GM21360 (cell line): ENCODE measurements around the gene NPIPA7.
"Not testable (repeated sequence)": the region's sequence is repeated elsewhere in the genome, so short reads cannot be mapped to it uniquely, and the experiment has no call there.

Experiments
- ATAC-seq: cut with Tn5 transposase; IDR thresholded peaks from one replicate; pipeline ENCODE4 v1.9.1; 2021; ENCODE audit warnings: mild to moderate bottlenecking, moderate library complexity; ENCODE audit not compliant: unreplicated experiment

The NPIPA7 gene

GRCh38 chr16:16378840-16379239, at the start of gene NPIPA7:
Gene NPIPA7 (plus strand): TSS chr16:16379140. CDS start chr16:16379245, 105 bp downstream.
- not testable (repeated sequence) for ATAC-seq

- not testable (repeated sequence) for ATAC-seq
Observed at GRCh38 chr16:16331466-16331865, 47.5 kb upstream of the NPIPA7 start.

- not testable (repeated sequence) for ATAC-seq
Observed at GRCh38 chr16:16357556-16357955, 21.4 kb upstream of the NPIPA7 start.

- not testable (repeated sequence) for ATAC-seq
Observed at GRCh38 chr16:16358539-16359240, 20.2 kb upstream of the NPIPA7 start.

- not testable (repeated sequence) for ATAC-seq
Observed at GRCh38 chr16:16363595-16363994, 15.3 kb upstream of the NPIPA7 start.

DNA sequence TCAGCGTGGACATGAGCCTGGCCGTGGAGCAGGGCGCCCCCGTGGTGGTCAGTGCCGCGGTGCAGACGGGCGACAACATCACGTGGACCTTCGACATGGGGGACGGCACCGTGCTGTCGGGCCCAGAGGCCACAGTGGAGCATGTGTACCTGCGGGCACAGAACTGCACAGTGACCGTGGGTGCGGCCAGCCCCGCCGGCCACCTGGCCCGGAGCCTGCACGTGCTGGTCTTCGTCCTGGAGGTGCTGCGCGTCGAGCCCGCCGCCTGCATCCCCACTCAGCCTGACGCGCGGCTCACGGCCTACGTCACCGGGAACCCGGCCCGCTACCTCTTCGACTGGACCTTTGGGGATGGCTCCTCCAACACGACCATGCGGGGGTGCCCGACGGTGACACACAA, 14.8 kb upstream of the NPIPA7 start:
- ATAC-seq: not testable (repeated sequence)

GRCh38 chr16:16364701-16365100, 14.2 kb upstream of the NPIPA7 start:
- not testable (repeated sequence) for ATAC-seq

DNA sequence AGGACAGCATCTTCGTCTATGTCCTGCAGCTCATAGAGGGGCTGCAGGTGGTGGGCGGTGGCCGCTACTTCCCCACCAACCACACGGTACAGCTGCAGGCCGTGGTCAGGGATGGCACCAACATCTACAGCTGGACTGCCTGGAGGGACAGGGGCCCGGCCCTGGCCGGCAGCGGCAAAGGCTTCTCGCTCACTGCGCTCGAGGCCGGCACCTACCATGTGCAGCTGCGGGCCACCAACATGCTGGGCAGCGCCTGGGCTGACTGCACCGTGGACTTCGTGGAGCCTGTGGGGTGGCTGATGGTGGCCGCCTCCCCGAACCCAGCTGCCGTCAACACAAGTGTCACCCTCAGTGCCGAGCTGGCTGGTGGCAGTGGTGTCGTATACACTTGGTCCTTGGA, 13.6 kb upstream of the NPIPA7 start:
- not testable (repeated sequence) for ATAC-seq

DNA sequence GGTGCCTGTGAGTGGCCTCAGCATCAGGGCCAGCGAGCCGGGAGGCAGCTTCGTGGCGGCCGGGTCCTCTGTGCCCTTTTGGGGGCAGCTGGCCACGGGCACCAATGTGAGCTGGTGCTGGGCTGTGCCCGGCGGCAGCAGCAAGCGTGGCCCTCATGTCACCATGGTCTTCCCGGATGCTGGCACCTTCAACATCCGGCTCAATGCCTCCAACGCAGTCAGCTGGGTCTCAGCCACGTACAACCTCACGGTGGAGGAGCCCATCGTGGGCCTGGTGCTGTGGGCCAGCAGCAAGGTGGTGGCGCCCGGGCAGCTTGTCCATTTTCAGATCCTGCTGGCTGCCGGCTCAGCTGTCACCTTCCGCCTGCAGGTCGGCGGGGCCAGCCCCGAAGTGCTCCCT, 13.1 kb upstream of the NPIPA7 start:
- not testable (repeated sequence) for ATAC-seq

GRCh38 chr16:16366552-16367284, 12.2 kb upstream of the NPIPA7 start:
- ATAC-seq: not testable (repeated sequence)

GRCh38 chr16:16367285-16367628, 11.7 kb upstream of the NPIPA7 start:
- not testable (repeated sequence) for ATAC-seq

GRCh38 chr16:16369081-16369856, 9.7 kb upstream of the NPIPA7 start:
- ATAC-seq: not testable (repeated sequence)

DNA sequence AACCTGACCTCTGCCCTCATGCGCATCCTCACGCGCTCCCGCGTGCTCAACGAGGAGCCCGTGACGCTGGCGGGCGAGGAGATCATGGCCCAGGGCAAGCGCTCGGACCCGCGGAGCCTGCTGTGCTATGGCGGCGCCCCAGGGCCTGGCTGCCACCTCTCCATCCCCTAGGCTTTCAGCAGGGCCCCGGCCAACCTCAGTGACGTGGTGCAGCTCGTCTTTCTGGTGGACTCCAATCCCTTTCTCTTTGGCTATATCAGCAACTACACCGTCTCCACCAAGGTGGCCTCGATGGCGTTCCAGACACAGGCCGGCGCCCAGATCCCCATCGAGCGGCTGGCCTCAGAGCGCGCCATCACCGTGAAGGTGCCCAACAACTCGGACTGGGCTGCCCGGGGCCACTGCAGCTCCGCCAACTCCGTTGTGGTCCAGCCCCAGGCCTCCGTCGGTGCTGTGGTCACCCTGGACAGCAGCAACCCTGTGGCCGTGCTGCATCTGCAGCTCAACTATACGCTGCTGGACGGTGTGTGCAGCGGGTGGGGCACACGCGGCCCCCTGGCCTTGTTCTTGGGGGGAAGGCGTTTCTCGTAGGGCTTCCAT, 7.7 kb upstream of the NPIPA7 start:
- not testable (repeated sequence) for ATAC-seq

DNA sequence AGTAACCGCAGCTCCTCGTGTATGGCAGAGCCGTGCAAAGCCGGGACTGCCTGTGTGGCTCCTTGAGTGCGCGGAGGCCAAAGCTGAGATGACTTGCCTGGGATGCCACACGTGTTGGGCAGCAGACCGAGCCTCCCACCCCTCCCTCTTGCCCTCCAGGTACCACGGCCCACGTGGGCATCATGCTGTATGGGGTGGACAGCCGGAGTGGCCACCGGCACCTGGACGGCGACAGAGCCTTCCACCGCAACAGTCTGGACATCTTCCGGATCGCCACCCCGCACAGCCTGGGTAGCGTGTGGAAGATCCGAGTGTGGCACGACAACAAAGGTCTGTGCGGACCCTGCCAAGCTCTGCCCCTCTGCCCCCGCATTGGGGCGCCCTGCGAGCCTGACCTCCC, 4.7 kb upstream of the NPIPA7 start:
- ATAC-seq: not testable (repeated sequence)

DNA sequence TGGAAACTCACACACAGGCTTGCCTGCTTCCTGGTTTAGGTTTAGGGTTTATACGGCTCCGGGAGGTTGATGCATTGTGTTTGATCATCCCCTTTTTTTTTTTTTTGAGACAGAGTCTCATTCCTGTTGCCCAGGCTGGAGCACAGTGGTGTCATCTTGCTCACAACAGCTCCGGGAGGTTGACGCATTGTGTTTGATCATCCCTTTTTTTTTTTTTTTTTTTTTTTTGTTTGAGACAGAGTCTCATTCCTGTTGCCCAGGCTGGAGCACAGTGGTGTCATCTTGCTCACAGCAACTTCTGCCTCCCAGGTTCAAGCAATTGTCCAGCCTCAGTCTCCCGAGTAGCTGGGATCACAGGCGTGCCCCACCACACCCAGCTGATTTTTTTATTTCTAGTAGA, 20.7 kb downstream of the NPIPA7 start:
- ATAC-seq: not testable (repeated sequence)

- ATAC-seq: not testable (repeated sequence)
Observed at GRCh38 chr16:16402333-16402732, 23.4 kb downstream of the NPIPA7 start.

- not testable (repeated sequence) for ATAC-seq
Observed at GRCh38 chr16:16404283-16404682, 25.3 kb downstream of the NPIPA7 start.

GRCh38 chr16:16405421-16405820, 26.5 kb downstream of the NPIPA7 start:
- ATAC-seq: not testable (repeated sequence)

DNA sequence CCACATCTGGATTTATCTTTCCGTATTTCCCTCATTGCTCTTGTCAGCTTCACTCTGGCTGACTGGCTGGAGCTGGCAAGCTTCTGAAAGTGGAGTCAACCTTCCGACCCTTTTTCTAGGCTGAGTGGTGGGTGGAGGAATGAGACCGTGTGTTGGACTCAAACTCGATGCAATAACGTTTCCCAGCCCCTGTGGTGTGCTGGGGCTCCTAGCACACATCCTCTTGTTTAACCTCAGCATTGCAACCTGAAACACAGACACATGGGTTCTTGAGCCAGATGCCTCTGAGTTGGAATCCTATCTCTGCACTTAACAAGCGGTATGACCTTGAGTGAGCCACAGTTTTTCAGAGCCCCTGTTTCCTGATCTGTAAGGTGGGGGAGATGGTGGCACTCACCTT, 29.5 kb downstream of the NPIPA7 start:
- ATAC-seq: not testable (repeated sequence)

GRCh38 chr16:16413773-16414172, 34.8 kb downstream of the NPIPA7 start:
- not testable (repeated sequence) for ATAC-seq

DNA sequence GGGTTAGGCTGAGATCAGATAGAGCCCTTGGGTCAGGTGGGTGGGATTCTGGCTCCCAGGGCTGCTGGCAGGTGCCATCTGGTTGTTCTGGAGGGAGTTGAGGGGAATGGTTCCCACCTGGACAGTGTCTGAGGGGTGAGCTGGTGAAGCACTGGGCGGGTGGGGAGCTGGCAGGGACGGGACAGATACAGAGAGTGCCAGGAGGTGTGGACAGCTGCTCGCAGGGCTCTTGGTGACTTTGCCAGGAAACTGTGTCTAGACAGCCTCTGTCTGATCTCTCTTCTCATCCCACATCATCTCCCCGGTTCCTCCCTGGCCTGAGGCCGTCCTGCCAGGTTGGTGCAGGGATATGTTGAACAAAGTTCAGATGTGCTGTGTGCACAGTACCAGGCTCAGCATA, 38.1 kb downstream of the NPIPA7 start:
- not testable (repeated sequence) for ATAC-seq
